H1 (cell line): Measurements from ENCODE around the gene COQ2. TPM values are rescaled to one million over a fixed set of nuclear protein-coding genes. Genes with fewer than 3 reads are reported as not detected.

ENCODE experiments used
- CTCF ChIA-PET: fragments of 300-600 bp; sonication (Branson Sonifier 250); formaldehyde crosslinking; loops from one replicate; lab custom pipeline; 2021; ENCODE audit not compliant: partially characterized antibody; lab: Charles Lee
- POLR2A ChIA-PET: fragments of 300-600 bp; sonication (Branson Sonifier 250); formaldehyde crosslinking; loops from one replicate; lab custom pipeline; 2021; ENCODE audit warnings: inconsistent platforms; ENCODE audit not compliant: partially characterized antibody; lab: Charles Lee
- DNase-seq, 2 experiments: peaks; one replicate each; pipeline versions ENCODE4 v3.0.0 to v3.0.0-alpha.2; 2010 to 2022; ENCODE audit warnings: low spot score in 2 of 2, low read depth in 1 of 2, mixed read lengths in 1 of 2
- FAIRE-seq: peaks from 2 replicates; lab custom pipeline; 2011; peaks lifted over from hg19 to GRCh38; lab: Jason Lieb, UNC
- H2AFZ ChIP-seq: 2 replicates; pipeline ENCODE4 v1.8.1; 2012; ENCODE audit warnings: low read length, inconsistent platforms
- H2AK5ac ChIP-seq: 2 replicates; pipeline ENCODE4 v1.6.1; 2013; ENCODE audit warnings: low read depth, low read length
- H2BK120ac ChIP-seq: replicated peaks from 2 replicates; pipeline ENCODE3; 2013; ENCODE audit warnings: low read depth, low read length, inconsistent platforms
- H2BK12ac ChIP-seq: 2 replicates; pipeline ENCODE4 v1.6.1; 2013; ENCODE audit warnings: low read depth, low read length
- H2BK15ac ChIP-seq: 2 replicates; pipeline ENCODE4 v1.6.1; 2013; ENCODE audit warnings: low read length
- H2BK20ac ChIP-seq: 2 replicates; pipeline ENCODE4 v1.6.1; 2013; ENCODE audit warnings: low read length
- H2BK5ac ChIP-seq: 2 replicates; pipeline ENCODE4 v1.6.1; 2013; ENCODE audit warnings: low read depth, low read length
- H3K14ac ChIP-seq: 2 replicates; pipeline ENCODE4 v1.6.1; 2013; ENCODE audit warnings: inconsistent platforms; ENCODE audit not compliant: insufficient read length
- H3K18ac ChIP-seq: 2 replicates; pipeline ENCODE4 v1.6.1; 2013; ENCODE audit warnings: low read length; ENCODE audit errors: extremely low read depth
- H3K23ac ChIP-seq: 2 replicates; pipeline ENCODE4 v1.6.1; 2013; ENCODE audit warnings: inconsistent platforms; ENCODE audit not compliant: insufficient read length
- H3K23me2 ChIP-seq: 2 replicates; pipeline ENCODE4 v1.6.1; 2013; ENCODE audit warnings: low read depth, low read length
- H3K27ac ChIP-seq: 2 replicates; pipeline ENCODE4 v1.6.1; 2011; ENCODE audit warnings: low read depth, low read length, inconsistent platforms
- H3K27me3 ChIP-seq, 4 experiments: replicated peaks in 1 of 4; 1 replicate in 1 of 4; 2 replicates in 3 of 4; pipeline versions ENCODE4 v1.6.1 to v1.8.1; 2011 to 2013; ENCODE audit warnings: low read length in 3 of 4, mild to moderate bottlenecking in 3 of 4, inconsistent platforms in 2 of 4, mixed read lengths in 2 of 4, moderate library complexity in 1 of 4; ENCODE audit not compliant: control insufficient read depth in 3 of 4, insufficient read depth in 3 of 4; ENCODE audit errors: extremely low read depth in 1 of 4
- H3K36me3 ChIP-seq, 4 experiments: 2 replicates each; pipeline versions ENCODE4 v1.6.1 to v1.8.1; 2011 to 2013; ENCODE audit warnings: mild to moderate bottlenecking in 4 of 4, low read length in 3 of 4, moderate library complexity in 2 of 4, control low read depth in 1 of 4, inconsistent platforms in 1 of 4; ENCODE audit not compliant: insufficient read depth in 4 of 4, control insufficient read depth in 2 of 4
- H3K4ac ChIP-seq: replicated peaks from 2 replicates; pipeline ENCODE3; 2013; ENCODE audit warnings: low read length, low read depth, mixed read lengths, inconsistent platforms; ENCODE audit not compliant: insufficient read length
- H3K4me1 ChIP-seq, 4 experiments: replicated peaks in 1 of 4; 1 replicate in 1 of 4; 2 replicates in 3 of 4; pipeline versions ENCODE4 v1.6.1 to v1.8.1; 2011 to 2013; ENCODE audit warnings: low read length in 3 of 4, inconsistent platforms in 2 of 4, mixed read lengths in 1 of 4; ENCODE audit not compliant: insufficient read depth in 4 of 4, control insufficient read depth in 3 of 4
- H3K4me2 ChIP-seq, 2 experiments: 2 replicates each; pipeline versions ENCODE4 v1.6.1 to v1.8.1; 2011 to 2013; ENCODE audit warnings: low read depth in 2 of 2, low read length in 2 of 2, control low read depth in 1 of 2, inconsistent platforms in 1 of 2, mild to moderate bottlenecking in 1 of 2; ENCODE audit not compliant: insufficient read depth in 1 of 2
- H3K4me3 ChIP-seq, 4 experiments: fragments of 200-600, 300-600 bp in 1 of 4; sonication (generic), shearing (Covaris generic), sonication (Bioruptor Twin) in 1 of 4; 2 replicates each; pipeline versions ENCODE4 v1.5.1 to v1.8.1; 2011 to 2016; ENCODE audit warnings: low read length in 4 of 4, low read depth in 3 of 4, control low read depth in 2 of 4, inconsistent platforms in 2 of 4, mild to moderate bottlenecking in 2 of 4, mixed read lengths in 1 of 4, moderate library complexity in 1 of 4; ENCODE audit not compliant: insufficient read depth in 2 of 4; ENCODE audit errors: extremely low read depth in 1 of 4
- H3K56ac ChIP-seq: replicated peaks from 2 replicates; pipeline ENCODE3; 2013; ENCODE audit warnings: low read depth, mild to moderate bottlenecking, mixed read lengths, low read length, inconsistent platforms; ENCODE audit not compliant: insufficient read length
- H3K79me1 ChIP-seq: 2 replicates; pipeline ENCODE4 v1.6.1; 2013; ENCODE audit warnings: low read depth, low read length, control low read depth
- H3K79me2 ChIP-seq, 2 experiments: 2 replicates each; pipeline versions ENCODE4 v1.6.1 to v1.8.1; 2012 to 2013; ENCODE audit warnings: low read length in 2 of 2, mild to moderate bottlenecking in 2 of 2, inconsistent platforms in 1 of 2; ENCODE audit not compliant: insufficient read depth in 2 of 2, control insufficient read depth in 1 of 2
- H3K9ac ChIP-seq, 4 experiments: replicated peaks in 1 of 4; 1 replicate in 1 of 4; 2 replicates in 3 of 4; pipeline versions ENCODE4 v1.6.1 to v1.8.1; 2011 to 2013; ENCODE audit warnings: low read depth in 3 of 4, low read length in 3 of 4, control low read depth in 2 of 4, mild to moderate bottlenecking in 2 of 4, moderate library complexity in 2 of 4, inconsistent platforms in 1 of 4; ENCODE audit errors: extremely low read depth in 1 of 4
- H3K9me3 ChIP-seq, 2 experiments: 2 replicates each; pipeline versions ENCODE4 v1.6.1 to v1.8.1; 2012 to 2013; ENCODE audit warnings: mild to moderate bottlenecking in 2 of 2, moderate library complexity in 2 of 2, control low read depth in 1 of 2, inconsistent platforms in 1 of 2, low read depth in 1 of 2, low read length in 1 of 2, mixed read lengths in 1 of 2; ENCODE audit not compliant: insufficient read depth in 2 of 2
- H4K20me1 ChIP-seq, 2 experiments: replicated peaks in 1 of 2; 2 replicates each; pipeline versions ENCODE3 to v1.8.1; 2011 to 2013; ENCODE audit warnings: inconsistent platforms in 2 of 2, low read length in 2 of 2, mild to moderate bottlenecking in 1 of 2; ENCODE audit not compliant: insufficient read depth in 2 of 2, control insufficient read depth in 1 of 2
- H4K5ac ChIP-seq: 2 replicates; pipeline ENCODE4 v1.6.1; 2013; ENCODE audit warnings: low read length, low read depth, mixed read lengths, inconsistent platforms; ENCODE audit not compliant: insufficient read length
- H4K8ac ChIP-seq: 2 replicates; pipeline ENCODE4 v1.8.0; 2013; ENCODE audit warnings: mild to moderate bottlenecking, moderate library complexity, low read length, inconsistent platforms; ENCODE audit not compliant: insufficient read depth; ENCODE audit errors: extremely low read depth
- H4K91ac ChIP-seq: replicated peaks from 2 replicates; pipeline ENCODE3; 2013; ENCODE audit warnings: low read length, mixed read lengths, inconsistent platforms; ENCODE audit not compliant: insufficient read length
- BRCA1 ChIP-seq: IDR thresholded peaks from 2 replicates; pipeline ENCODE4 v1.6.1; 2012; ENCODE audit warnings: low read depth, low read length, improper control_type of control experiment
- CBX8 ChIP-seq: fragments of 300-800, 300-1000 bp; sonication (generic); IDR thresholded peaks from 2 replicates; pipeline ENCODE4 v1.7.1; 2016; ENCODE audit warnings: low read depth, low read length, borderline replicate concordance
- CHD2 ChIP-seq: IDR thresholded peaks from 2 replicates; pipeline ENCODE4 v1.6.1; 2012; ENCODE audit warnings: low read length, improper control_type of control experiment
- EGR1 ChIP-seq: IDR thresholded peaks from 2 replicates; pipeline ENCODE4 v1.6.1; 2011; ENCODE audit warnings: low read depth, low read length, borderline replicate concordance
- JUND ChIP-seq: IDR thresholded peaks from 2 replicates; pipeline ENCODE4 v1.6.1; 2011; ENCODE audit warnings: mild to moderate bottlenecking, improper control_type of control experiment, low read length
- POLR2A ChIP-seq, 2 experiments: IDR thresholded peaks; 1 replicate in 1 of 2; 2 replicates in 1 of 2; pipeline ENCODE4 v1.6.1; 2011; ENCODE audit warnings: low read depth in 2 of 2, low read length in 2 of 2, mild to moderate bottlenecking in 2 of 2; ENCODE audit errors: control extremely low read depth in 1 of 2
- RAD21 ChIP-seq, 2 experiments: IDR thresholded peaks in 1 of 2; conservative IDR thresholded peaks in 1 of 2; 2 replicates each; pipeline ENCODE4 v1.6.1; 2011; ENCODE audit warnings: low read depth in 2 of 2, low read length in 2 of 2, improper control_type of control experiment in 1 of 2, inconsistent platforms in 1 of 2, mild to moderate bottlenecking in 1 of 2, moderate library complexity in 1 of 2
- SIX5 ChIP-seq: IDR thresholded peaks from 2 replicates; pipeline ENCODE4 v1.6.1; 2011; ENCODE audit warnings: mild to moderate bottlenecking, low read depth, low read length
- WGBS, 2 experiments: shearing (Covaris generic) in 1 of 2; methylation state at CpG; one replicate each; pipeline versions ENCODE4 v1.1.6 to v1.1.7; 2013 to 2015; ENCODE audit warnings: low lambda C conversion rate in 2 of 2, mixed read lengths in 2 of 2, inconsistent platforms in 1 of 2, low coverage in 1 of 2, missing lambda C conversion rate in 1 of 2; ENCODE audit not compliant: insufficient replicate concordance in 2 of 2, insufficient coverage in 1 of 2, insufficient read length in 1 of 2; ENCODE audit errors: extremely low coverage in 1 of 2, missing lambda C conversion rate in 1 of 2; 5-methylcytosine and 5-hydroxymethylcytosine counted together
- polyA plus RNA-seq, 7 experiments: library from polyadenylated mRNA; depleted of rRNA in 3 of 7; stranded (reverse) in 5 of 7; unstranded in 2 of 7; fragments of >200 nt in 5 of 7; fragments of 200-250 nt in 2 of 7; gene quantifications; 1 replicate in 5 of 7; 2 replicates in 1 of 7; 4 replicates in 1 of 7; pipeline versions ENCODE4 v1.2.1 to v1.2.3, GENCODE V29; 2011 to 2013; ENCODE audit warnings: missing spikeins in 2 of 7, mixed read lengths in 2 of 7
- total RNA-seq: library from RNA; stranded (reverse); fragmentation: NEBNext Ultra II Directional; extraction: Animal tissue kit (Norgen Biotek cat#: 25700); gene quantifications from 2 replicates; pipeline ENCODE4 v1.2.1, GENCODE V29; 2021
- TF ChIP-seq, protein P1 (sequence below): IDR thresholded peaks from 2 replicates; pipeline ENCODE4 v1.6.1; 2012; ENCODE audit warnings: inconsistent platforms
- TF ChIP-seq, protein P2 (sequence below): IDR thresholded peaks from 2 replicates; pipeline ENCODE4 v1.6.1; 2012; ENCODE audit warnings: low read length, inconsistent platforms
- TF ChIP-seq, protein P3 (sequence below): IDR thresholded peaks from 2 replicates; pipeline ENCODE4 v1.6.1; 2011; ENCODE audit warnings: low read length, improper control_type of control experiment

The COQ2 gene
- total and polyA plus RNA-seq, 2 of the 8 experiments (the other 6 are each of a cell fraction or from before 2014, with no cell fraction given), result 21.5 to 22.9 TPM

DNA sequence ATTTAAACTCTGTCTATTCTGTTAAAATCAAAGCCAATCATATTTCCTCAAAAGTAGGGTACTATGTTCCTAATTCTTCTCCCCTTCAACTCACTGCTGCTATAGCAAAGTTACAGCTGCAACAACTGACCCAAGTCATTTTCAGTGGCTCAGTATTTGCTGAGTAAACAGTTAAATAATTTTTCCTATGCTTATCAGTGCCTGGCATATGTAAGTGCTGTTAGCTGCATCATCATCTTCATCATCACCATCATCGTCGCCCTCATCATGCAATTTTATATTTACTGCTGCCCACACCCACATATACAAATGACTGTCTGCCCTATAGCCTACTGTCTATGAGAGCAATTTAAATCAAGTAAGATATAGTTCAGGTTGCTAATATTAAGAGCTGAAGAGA lies 21.9 kb downstream of the COQ2 start:
- CTCF ChIA-PET, result interaction anchor here (1.0 to 3.5 kb wide), 4 partner anchors 9 to 189 kb away, joined by 3 to 18 read pairs (median 16); no protein-coding TSS in a partner anchor
- no peak for TF ChIP-seq CHD2
- TF ChIP-seq BRCA1, result no peak
- no peak for TF ChIP-seq SIX5
- TF ChIP-seq CBX8, result no peak
- no peak for TF ChIP-seq EGR1
- TF ChIP-seq, protein P1, sequence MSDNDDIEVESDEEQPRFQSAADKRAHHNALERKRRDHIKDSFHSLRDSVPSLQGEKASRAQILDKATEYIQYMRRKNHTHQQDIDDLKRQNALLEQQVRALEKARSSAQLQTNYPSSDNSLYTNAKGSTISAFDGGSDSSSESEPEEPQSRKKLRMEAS, result no peak
- no peak for TF ChIP-seq POLR2A (IDR thresholded peaks at IDR 0.05; ENCODE audit: control extremely low read depth in 1 of 2, low read depth in 2 of 2, low read length in 2 of 2)
- TF ChIP-seq, protein P2, sequence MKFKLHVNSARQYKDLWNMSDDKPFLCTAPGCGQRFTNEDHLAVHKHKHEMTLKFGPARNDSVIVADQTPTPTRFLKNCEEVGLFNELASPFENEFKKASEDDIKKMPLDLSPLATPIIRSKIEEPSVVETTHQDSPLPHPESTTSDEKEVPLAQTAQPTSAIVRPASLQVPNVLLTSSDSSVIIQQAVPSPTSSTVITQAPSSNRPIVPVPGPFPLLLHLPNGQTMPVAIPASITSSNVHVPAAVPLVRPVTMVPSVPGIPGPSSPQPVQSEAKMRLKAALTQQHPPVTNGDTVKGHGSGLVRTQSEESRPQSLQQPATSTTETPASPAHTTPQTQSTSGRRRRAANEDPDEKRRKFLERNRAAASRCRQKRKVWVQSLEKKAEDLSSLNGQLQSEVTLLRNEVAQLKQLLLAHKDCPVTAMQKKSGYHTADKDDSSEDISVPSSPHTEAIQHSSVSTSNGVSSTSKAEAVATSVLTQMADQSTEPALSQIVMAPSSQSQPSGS, result no peak
- TF ChIP-seq, protein P3, sequence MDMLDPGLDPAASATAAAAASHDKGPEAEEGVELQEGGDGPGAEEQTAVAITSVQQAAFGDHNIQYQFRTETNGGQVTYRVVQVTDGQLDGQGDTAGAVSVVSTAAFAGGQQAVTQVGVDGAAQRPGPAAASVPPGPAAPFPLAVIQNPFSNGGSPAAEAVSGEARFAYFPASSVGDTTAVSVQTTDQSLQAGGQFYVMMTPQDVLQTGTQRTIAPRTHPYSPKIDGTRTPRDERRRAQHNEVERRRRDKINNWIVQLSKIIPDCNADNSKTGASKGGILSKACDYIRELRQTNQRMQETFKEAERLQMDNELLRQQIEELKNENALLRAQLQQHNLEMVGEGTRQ, result no peak
- TF ChIP-seq JUND, result no peak
- TF ChIP-seq RAD21 (IDR thresholded peaks at IDR 0.05 in 1 of 2, conservative IDR thresholded peaks at IDR 0.05 in 1 of 2; ENCODE audit: low read depth in 2 of 2, low read length in 2 of 2), result no peak

More for the DNA sequence above, 21.9 kb downstream of the COQ2 start:
- H4K91ac ChIP-seq, result no peak overlapping the region
- H3K18ac ChIP-seq, result no peak overlapping the region
- no peak overlapping the region for H2BK20ac ChIP-seq
- 100% methylated on average over 2 of the region's 2 CpGs; no CpG with 5 or more reads in 1 of the 2 experiments for WGBS, 2 experiments
- no peaks in the 10 kb centered on the region for H3K23me2 ChIP-seq
- H2BK120ac ChIP-seq, result no peak overlapping the region
- H3K4me3 ChIP-seq, result no peak overlapping the region
- H2BK12ac ChIP-seq, result no peak overlapping the region
- no peaks in the 10 kb centered on the region for H3K79me1 ChIP-seq
- H3K4me2 ChIP-seq, result no peak overlapping the region
- no peak overlapping the region for H4K8ac ChIP-seq
- H3K14ac ChIP-seq, result no peak overlapping the region
- no peak overlapping the region for H3K56ac ChIP-seq
- no peak overlapping the region for H2AK5ac ChIP-seq
- POLR2A ChIA-PET, result interaction anchor here (2.9 kb wide), 1 partner anchor 12 kb away, joined by 8 read pairs; no protein-coding TSS in a partner anchor
- peaks cover 0 to 10% (median 4%) of the 10 kb centered on the region in 4 experiments; a peak in 2 of 8 replicates for H3K36me3 ChIP-seq
- H4K5ac ChIP-seq, result no peak overlapping the region
- no peak overlapping the region for H3K4ac ChIP-seq
- peaks cover 0 to 2% (median 0%) of the 10 kb centered on the region in 4 experiments; a peak in 1 of 7 replicates for H3K27me3 ChIP-seq
- H2AFZ ChIP-seq, result no peak overlapping the region
- H3K9me3 ChIP-seq, result no peaks in the 10 kb centered on the region
- no peak overlapping the region for H3K27ac ChIP-seq
- no peak overlapping the region for H2BK5ac ChIP-seq
- H4K20me1 ChIP-seq, result peaks cover 0 to 2% of the 10 kb centered on the region in 2 experiments
- H3K79me2 ChIP-seq, result no peaks in the 10 kb centered on the region
- FAIRE-seq (no peak), DNase-seq (no peak)
- no peak overlapping the region for H3K23ac ChIP-seq
- H3K9ac ChIP-seq, result no peak overlapping the region
- H2BK15ac ChIP-seq, result no peak overlapping the region
- H3K4me1 ChIP-seq, result no peaks in the 10 kb centered on the region
